OCI-LY1 (cell line): ENCODE results near the gene COG4.
A peak's percentile ranks its signal among the peaks of the same experiment; 100 is the strongest.
"Not testable (repeated sequence)": the region's sequence is repeated elsewhere in the genome, so short reads cannot be mapped to it uniquely, and the experiment has no call there.

Experiments used
- H2AFZ ChIP-seq: fragments of 200-600 bp; sonication (generic), shearing (Covaris generic); 2 replicates; pipeline ENCODE4 v1.6.0; 2014; ENCODE audit warnings: antibody characterized with exemption, mild to moderate bottlenecking, low read length
- H3F3A ChIP-seq: fragments of 200-600 bp; sonication (generic), shearing (Covaris generic); 2 replicates; pipeline ENCODE4 v1.6.0; 2014; ENCODE audit warnings: mild to moderate bottlenecking, antibody characterized with exemption, low read length, moderate library complexity; ENCODE audit not compliant: insufficient read depth
- H3K27ac ChIP-seq: fragments of 200-600 bp; sonication (generic); 2 replicates; pipeline ENCODE4 v1.5.1; 2014; ENCODE audit warnings: low read length, mixed run types, mild to moderate bottlenecking, low read depth; ENCODE audit not compliant: poor library complexity, severe bottlenecking
- H3K27me3 ChIP-seq: fragments of 200-600 bp; sonication (generic); 2 replicates; pipeline ENCODE4 v1.6.0; 2014; ENCODE audit warnings: antibody characterized with exemption, mild to moderate bottlenecking, low read length, moderate library complexity; ENCODE audit not compliant: insufficient read depth
- H3K36me3 ChIP-seq: fragments of 200-600 bp; sonication (generic); 2 replicates; pipeline ENCODE4 v1.6.1; 2014; ENCODE audit warnings: mild to moderate bottlenecking, antibody characterized with exemption, low read length, moderate library complexity, mixed read lengths; ENCODE audit not compliant: insufficient read depth
- H3K4me1 ChIP-seq: fragments of 200-600 bp; sonication (generic); 2 replicates; pipeline ENCODE4 v1.5.1; 2014; ENCODE audit warnings: mild to moderate bottlenecking, low read length, moderate library complexity; ENCODE audit not compliant: insufficient read depth, severe bottlenecking
- H3K4me2 ChIP-seq: fragments of 200-600 bp; sonication (generic), shearing (Covaris generic); 2 replicates; pipeline ENCODE4 v1.6.1; 2014; ENCODE audit warnings: low read length
- H3K4me3 ChIP-seq: fragments of 200-600 bp; sonication (generic); 2 replicates; pipeline ENCODE4 v1.5.1; 2014; ENCODE audit warnings: low read length, low read depth, mild to moderate bottlenecking, mixed read lengths; ENCODE audit not compliant: poor library complexity, severe bottlenecking
- H3K79me2 ChIP-seq: fragments of 200-600 bp; shearing (Covaris generic); 2 replicates; pipeline ENCODE4 v1.6.1; 2016; ENCODE audit warnings: mixed run types, low read length, mixed read lengths; ENCODE audit not compliant: insufficient read depth
- H3K9ac ChIP-seq: fragments of 200-600 bp; sonication (generic), shearing (Covaris generic); 2 replicates; pipeline ENCODE4 v1.6.1; 2014; ENCODE audit warnings: mild to moderate bottlenecking, low read length, mixed read lengths
- H3K9me2 ChIP-seq: fragments of 200-600 bp; sonication (generic), shearing (Covaris generic); 2 replicates; pipeline ENCODE4 v1.6.1; 2014; ENCODE audit warnings: low read depth, mild to moderate bottlenecking, low read length, mixed read lengths
- H3K9me3 ChIP-seq: fragments of 200-600 bp; shearing (Covaris generic); 2 replicates; pipeline ENCODE4 v1.6.1; 2014; ENCODE audit warnings: low read length, mixed read lengths
- H4K20me1 ChIP-seq: fragments of 200-600 bp; sonication (generic), shearing (Covaris generic); 2 replicates; pipeline ENCODE4 v1.6.0; 2016; ENCODE audit warnings: mild to moderate bottlenecking, low read length; ENCODE audit not compliant: insufficient read depth
- CTCF ChIP-seq: fragments of 200-600 bp; sonication (generic), shearing (Covaris generic); IDR thresholded peaks from 2 replicates; pipeline ENCODE4 v1.5.1; 2017; ENCODE audit warnings: mild to moderate bottlenecking, antibody characterized with exemption, low read length, moderate library complexity, mixed read lengths
- EZH2 ChIP-seq: fragments of 200-600 bp; sonication (generic), shearing (Covaris generic); IDR thresholded peaks from 2 replicates; pipeline ENCODE4 v1.8.0; 2017; ENCODE audit warnings: borderline replicate concordance, mixed run types, mild to moderate bottlenecking, antibody characterized with exemption, low read length, moderate library complexity, mixed read lengths

Gene COG4

GRCh38 chr16:70534971-70535370 lies 11.6 kb upstream of the COG4 start:
- Histone ChIP-seq H3F3A (no peaks in the 10 kb centered on the region), H3K36me3 (peaks cover 98% of the 10 kb centered on the region), H3K9me2 (no peaks in the 10 kb centered on the region), H3K4me1 (no peaks in the 10 kb centered on the region), H3K27me3 (no peaks in the 10 kb centered on the region), H3K9ac (no peak overlapping the region), H3K27ac (no peak overlapping the region), H3K4me3 (no peak overlapping the region), H3K9me3 (no peaks in the 10 kb centered on the region), H3K4me2 (no peak overlapping the region), H2AFZ (no peak overlapping the region), H3K79me2 (peaks cover 67% of the 10 kb centered on the region), H4K20me1 (peaks cover 13% of the 10 kb centered on the region)
- no peak for TF ChIP-seq EZH2
- TF ChIP-seq CTCF, result no peak

DNA sequence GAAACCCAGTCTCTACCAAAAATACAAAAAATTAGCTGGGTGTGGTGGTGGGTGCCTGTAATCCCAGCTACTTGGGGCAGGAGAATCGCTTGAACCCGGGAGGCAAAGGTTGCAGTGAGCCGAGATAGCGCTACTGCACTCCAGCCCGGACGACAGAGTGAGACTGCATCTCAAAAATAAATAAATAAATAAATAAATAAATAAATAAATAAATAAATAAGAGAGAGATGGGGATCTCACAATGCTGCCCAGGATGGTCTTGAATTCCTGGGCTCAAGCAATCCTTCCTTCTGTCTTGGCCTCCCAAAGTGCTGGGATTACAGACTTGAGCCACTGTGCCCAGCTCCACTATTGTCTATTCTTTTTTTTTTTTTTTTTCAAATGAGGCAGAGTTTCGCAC lies 6.6 kb upstream of the COG4 start:
- H3K4me2 ChIP-seq, H3F3A ChIP-seq, H3K9ac ChIP-seq, H3K9me2 ChIP-seq, H2AFZ ChIP-seq, H3K27ac ChIP-seq, H3K9me3 ChIP-seq, H3K4me3 ChIP-seq, H3K27me3 ChIP-seq: not testable (repeated sequence)
- Histone ChIP-seq H3K4me1 (peaks cover 39% of the 10 kb centered on the region), H3K79me2 (peaks cover 78% of the 10 kb centered on the region), H3K36me3 (peaks cover 97% of the 10 kb centered on the region), H4K20me1 (peaks cover 15% of the 10 kb centered on the region)

GRCh38 chr16:70529051-70529777 lies 5.9 kb upstream of the COG4 start:
- H3K79me2 ChIP-seq, result peaks cover 82% of the 10 kb centered on the region
- H3K27me3 ChIP-seq, result no peaks in the 10 kb centered on the region
- H3K9me2 ChIP-seq, result no peaks in the 10 kb centered on the region
- H2AFZ ChIP-seq, result no peak overlapping the region
- no peak overlapping the region for H3K27ac ChIP-seq
- TF ChIP-seq EZH2 (no peak), CTCF (peak; percentile 54)
- H3K9ac ChIP-seq, result no peak overlapping the region
- peaks cover 39% of the 10 kb centered on the region for H3K4me1 ChIP-seq
- peaks cover 15% of the 10 kb centered on the region for H4K20me1 ChIP-seq
- H3K4me3 ChIP-seq, result no peak overlapping the region
- no peaks in the 10 kb centered on the region for H3K9me3 ChIP-seq
- peak overlapping the region; percentile 1; the same call in 1 of the 2 replicates for H3K4me2 ChIP-seq
- peaks cover 95% of the 10 kb centered on the region for H3K36me3 ChIP-seq
- H3F3A ChIP-seq, result no peaks in the 10 kb centered on the region
